ENCODE data around the gene HIVEP3.

Gene HIVEP3

DNA sequence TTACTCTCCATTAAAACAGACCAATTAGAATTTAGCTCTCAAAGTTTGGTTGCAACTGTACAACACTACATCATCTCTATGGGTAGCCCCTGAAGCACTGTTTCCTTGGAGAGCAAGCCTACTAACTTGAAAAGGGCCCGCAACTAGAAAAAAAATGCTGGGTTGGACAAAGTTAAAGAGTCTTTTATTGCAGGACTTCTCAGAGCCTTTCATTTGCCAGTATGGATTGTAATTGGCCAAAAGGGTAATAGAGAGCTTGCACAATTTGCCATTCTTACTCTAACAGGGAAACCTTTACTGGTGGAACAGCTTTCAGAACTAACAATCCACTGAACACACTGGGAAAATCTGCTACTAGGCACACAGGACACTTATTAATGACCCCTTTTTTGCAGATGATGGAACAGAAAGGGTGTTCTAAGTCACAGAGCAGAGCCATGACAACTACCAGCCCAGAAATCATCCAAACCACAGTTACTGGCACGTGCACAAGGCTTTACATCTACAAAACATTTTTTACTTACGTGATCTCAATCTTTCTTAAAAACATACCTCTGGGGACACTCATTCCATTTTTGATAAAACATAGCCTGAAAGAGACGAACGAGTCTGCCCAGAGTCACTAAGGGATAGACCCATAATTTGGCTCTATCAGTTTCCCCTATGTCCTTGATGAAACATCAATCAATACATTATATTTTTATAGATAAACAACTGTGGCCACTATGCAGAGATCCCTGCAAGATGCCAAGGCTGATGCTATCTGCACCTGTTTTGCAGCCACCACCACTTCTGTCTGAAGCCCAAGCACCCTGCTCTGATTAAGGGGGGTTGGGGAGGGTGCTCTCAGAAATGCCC is 257.9 kb downstream of the HIVEP3 start:
- DNase-seq: no peak

- no peak for DNase-seq
These were observed 258.8 kb downstream of the HIVEP3 start for GRCh38 chr1:41659903-41660302.

DNA sequence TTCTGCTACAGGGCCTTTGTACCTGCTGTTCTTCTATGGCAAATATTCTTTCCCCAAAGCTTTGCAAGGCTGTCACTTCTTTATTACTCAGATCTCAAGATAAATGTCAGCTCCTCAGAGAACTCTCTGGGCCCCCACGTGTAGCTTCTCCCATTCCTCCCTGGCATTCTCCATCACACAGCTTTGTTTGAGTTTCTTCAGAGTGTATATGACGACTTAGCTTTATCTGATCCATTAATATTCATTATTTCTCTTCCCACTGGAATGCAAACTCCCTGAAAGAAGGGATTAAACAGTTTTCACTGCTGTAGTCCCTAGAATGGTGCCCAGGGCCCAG is 259.6 kb downstream of the HIVEP3 start:
- no peak for DNase-seq

DNA sequence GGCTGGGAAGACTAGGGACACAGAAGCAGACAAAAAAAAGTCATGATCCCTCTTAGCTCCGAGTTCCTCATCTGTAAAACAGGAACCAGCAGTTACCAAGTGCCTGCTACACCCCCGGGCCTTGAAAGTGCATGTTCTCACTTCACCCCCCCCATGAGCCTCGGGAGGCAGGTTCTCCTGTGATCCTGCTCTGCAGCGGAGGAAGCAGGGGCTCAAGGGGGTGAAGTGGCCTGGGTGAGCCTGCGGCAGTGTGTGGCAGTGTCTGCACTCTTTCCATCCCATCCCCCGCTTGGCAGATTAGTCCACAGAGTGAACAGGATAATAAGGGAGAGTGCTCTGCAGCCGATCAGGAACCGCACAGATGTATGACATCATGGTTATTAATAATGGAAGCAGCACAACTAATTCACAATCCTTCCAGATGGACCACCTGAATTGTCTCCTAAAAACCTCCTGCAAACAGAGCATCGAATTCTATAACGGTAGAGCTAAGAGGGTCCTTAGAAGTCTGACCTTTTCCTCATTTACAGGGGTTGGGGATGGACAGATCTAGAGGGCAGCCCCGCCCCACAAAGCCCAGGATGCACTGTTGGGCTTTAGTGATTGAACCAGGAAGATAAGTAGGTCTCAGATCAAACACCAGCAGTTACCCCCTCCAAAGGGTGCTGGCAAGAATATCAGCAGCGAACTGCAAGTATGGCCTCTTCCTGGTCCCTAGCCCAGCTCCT is 260.1 kb downstream of the HIVEP3 start:
- DNase-seq: no peak

DNA sequence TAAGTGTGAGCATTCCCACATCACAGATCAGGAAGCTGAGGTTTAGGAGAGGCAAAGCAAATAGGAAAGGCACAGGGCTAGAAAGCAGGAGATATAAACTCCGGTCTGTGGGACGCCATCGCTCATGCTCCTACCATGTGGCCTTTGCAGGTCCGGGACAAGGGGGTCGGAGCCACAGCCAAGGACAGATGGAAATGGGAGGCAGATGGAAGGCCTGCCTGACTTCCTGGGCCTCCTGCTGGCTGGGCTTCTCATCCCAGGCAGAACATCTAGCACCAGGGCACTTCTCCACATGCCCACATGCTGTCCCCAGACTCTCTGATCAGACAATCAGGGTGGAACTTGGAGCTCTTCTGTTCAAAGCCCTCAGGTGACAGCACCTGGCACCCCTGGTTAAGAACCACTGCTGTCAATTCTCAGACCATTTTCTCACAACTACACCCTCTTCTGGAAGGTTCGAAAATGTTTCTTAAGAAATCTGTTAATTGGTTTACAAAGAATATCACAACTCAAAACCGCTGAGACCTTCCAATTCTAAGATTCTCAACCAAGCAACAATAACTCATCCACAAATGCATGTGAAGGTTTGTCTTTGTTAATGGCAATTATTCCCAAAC is 260.9 kb downstream of the HIVEP3 start:
- DNase-seq: no peak

DNA sequence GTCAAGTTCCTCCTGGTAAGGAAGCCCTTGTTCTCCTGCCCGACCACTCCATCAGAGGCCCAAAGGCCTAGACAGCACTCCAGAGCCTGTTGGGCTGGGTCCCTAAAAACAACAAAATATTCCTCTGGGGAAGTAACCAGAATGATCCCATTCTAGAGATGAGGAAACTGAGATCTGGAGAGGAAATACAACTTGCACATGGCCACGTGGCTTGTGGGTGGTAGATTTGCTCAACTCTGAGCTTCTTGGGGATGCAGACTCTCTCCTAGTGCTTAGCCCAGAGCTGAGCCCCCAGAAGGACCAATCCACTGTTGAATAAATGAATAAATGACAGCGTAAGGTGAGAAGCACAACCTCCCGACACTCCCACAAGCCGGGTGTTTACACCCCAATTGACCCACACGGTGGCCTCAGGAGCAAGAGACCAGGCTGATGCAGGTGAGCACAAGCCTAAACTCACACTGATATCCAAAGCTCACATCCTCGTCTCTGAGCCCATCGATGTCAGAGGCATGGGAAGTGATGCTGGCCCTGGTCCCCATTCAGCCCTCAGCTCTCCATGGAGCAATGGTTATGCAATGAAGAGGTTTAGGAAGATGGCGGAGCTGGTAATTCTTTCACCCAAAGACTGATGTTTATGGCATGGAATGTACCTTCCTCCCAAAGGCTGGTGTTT is 261.8 kb downstream of the HIVEP3 start:
- DNase-seq: no peak

- no peak for DNase-seq
These were observed 262.7 kb downstream of the HIVEP3 start for GRCh38 chr1:41656068-41656467.

DNA sequence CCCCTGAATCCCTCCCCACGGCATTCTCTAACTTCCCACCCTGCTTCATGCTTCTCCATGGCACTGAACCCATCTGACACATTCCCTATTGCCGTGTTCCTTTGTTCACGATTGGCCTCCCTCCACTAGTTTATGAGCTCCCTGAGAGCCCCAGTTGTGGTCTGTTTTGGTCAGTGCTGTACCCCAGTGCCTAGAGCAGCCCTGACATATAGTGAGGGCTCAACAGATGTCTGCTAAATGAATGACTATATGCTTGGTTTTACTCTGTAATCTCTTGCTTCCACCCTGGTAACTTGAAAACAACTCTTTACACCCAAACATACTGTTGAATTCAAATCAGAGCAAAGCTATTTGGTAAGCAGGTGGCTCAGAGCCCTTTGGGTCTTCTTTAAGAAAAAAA is 263.1 kb downstream of the HIVEP3 start:
- DNase-seq: no peak

DNA sequence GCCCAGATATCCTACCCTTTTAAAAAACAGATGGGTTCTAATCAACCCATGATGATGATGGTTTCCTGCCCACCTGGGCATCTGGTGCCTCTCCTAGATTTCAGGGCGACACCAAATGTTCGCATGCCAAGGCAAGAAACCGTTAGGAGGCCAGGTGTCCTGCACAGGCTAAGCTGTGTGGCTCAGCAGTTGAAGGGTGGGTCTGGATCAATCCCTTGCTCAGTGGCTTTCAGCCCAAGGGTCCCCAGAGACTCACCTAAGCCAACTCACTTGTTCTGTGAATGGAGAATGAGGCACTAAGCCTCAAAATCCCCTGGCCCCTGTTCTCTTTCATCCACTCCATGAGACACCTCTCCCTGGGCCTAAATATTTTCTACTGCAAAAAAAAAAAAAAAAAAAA is 265.1 kb downstream of the HIVEP3 start:
- DNase-seq: no peak

DNA sequence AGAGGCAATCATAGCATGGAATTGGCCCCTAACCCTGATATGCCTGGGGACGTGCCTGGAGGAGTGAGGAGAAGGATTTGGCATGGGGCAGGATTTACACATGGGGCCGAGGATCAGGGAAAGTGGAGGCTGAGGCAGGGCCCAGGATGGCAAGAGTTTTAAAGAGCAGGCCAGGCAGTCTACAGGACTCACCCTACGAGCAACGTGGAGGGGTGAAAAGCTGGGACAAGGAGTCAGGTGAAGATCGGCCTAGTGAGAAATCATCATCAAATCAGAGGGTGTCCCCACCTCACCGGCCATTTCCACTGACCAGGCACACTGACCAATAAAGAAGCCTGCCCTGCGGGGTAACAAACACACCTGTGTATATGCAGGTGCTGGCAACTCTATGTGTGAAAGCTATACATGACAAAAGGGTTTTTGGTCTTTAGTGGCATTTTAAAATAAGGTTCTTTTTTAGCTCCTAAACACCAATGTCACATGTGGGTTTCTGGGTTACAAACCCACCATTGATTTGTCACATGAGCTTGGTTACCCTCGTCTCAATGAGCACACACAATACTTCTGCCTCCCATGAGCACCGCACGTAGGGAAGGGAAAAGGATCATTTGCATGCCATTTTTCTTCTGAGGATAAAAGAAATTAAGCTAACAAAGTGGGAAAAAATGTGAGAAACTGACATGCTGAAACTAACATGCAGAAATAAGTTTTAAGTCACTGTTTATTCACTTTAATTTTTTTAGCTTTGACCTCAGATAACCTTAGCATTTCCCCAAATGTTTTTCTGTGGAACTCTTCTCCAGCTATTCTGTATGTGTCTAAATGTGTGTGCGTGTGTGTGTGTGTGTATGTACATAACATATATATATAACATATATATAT is 266.1 kb downstream of the HIVEP3 start:
- no peak for DNase-seq

- DNase-seq: peak; percentile 46
These were observed 268.5 kb downstream of the HIVEP3 start for GRCh38 chr1:41650028-41650880.

DNA sequence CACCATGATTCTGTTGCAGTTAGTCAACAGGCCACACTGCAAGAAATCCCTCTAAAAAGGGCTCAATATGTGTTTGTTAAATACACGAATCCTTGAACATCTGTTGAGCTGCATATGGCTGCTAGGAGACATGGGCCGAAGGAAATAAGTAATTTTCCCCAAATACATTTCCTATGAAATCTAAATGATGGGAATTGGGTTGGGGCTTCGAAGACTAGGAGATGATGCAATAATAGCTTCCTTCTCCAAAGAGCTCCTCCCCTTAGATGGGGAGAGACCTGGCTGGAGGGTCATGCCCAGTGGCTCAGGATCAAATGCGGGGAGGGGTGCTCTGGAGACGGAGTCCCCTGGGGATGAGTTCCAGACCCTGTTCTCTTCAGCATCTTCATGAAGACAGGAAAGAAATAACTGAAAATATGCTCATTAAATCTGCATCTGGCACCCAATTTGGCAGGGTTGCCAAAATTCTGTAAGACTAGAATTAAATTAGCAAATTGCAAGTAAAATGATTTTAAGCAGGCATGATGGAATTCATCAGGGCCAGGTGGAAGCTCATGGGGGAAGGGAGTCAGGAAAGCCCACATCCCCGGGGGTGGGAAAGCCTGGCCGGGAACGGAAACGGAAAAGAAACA is 269.2 kb downstream of the HIVEP3 start:
- DNase-seq: no peak

- DNase-seq: no peak
These were observed 269.9 kb downstream of the HIVEP3 start for GRCh38 chr1:41648844-41649243.

GRCh38 chr1:41648230-41648629 is 270.5 kb downstream of the HIVEP3 start:
- DNase-seq: no peak

DNA sequence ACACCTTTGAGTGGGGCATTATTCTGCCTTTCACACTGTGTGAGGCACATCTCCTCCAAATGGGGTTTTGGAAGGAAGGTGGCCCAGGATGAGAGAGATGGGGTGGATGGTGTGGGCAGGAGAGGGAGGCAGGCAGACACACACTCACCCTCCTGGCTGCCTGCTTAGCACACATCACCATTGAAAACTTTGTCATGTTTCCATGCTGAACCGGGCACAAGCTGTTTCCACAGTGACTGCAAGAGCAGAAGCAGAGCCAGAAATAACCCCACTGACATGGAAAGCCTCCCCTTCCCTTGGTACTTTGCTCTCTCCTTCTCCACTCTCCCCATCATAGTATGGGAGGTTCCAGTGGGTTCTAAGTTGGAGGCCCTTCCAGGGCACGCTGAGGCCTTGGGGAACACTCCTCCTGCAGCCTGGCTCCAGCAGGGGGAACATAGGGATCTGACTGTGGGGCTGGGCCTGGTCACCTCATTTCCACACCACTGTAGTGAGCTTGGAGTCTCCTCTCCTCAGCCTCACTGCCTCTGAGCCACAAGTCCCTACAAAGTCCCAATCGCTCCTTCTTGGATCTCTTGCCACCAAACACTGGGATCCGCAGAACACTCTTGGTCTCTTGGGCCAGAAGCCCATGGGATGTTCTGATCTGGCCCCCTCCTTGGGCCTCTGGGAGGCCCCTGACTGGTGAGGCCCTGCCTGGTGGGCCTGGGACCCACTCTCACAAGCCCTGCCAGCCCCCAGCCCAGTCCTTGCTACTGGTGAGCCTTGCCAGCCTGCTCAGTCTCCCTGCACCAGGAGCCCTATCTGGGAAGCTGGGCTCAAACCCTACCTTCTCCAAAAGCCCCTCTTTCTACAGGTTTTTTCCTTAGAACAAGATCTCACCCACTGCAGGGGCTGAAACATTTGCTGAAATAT is 271.2 kb downstream of the HIVEP3 start:
- DNase-seq: no peak

GRCh38 chr1:41646186-41646585 is 272.5 kb downstream of the HIVEP3 start:
- DNase-seq: no peak

GRCh38 chr1:41645062-41645461 is 273.7 kb downstream of the HIVEP3 start:
- no peak for DNase-seq

DNA sequence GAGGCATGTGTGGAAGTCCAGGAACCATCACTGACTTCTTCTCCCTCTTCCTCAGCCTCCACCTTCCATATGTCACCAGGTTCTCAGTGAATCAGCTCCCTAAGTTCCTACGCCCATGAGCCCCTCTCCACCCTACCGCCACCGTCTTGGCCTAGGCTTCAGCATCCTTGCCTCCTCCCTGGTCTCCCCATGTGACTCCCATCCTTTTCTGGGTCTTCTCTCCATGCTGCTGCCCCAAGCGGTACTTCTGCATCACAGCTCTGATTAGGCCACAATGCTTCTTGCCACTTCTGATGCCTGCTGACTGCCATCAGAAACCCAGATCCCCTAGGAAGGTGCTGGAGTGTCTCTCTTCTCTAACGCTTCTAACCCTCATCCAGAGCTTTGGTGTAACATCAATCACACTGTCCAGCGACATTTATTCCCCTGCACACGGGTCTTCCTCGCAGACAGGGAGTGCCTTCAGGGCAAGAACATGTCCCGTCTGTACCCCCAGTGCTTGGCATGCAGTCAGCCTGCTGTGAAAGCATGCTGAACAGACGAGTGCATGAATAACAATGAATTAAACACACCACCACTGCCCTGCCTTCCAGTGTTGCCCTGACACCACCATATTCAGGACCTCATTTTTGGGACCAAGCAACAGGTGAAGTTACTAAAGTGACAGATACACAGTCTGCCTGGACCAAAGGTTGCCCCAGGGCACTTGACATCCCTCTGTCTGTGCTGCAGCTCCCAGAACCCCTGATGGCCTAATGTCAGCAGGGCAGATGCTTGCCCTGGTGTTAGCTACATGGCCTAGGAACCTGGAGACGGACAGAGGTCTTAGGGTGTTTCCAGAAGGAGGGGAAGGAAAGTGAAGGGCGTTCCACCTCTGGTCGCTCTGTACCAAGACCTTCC is 275.6 kb downstream of the HIVEP3 start:
- DNase-seq: no peak
